T-helper 22 cell (primary cell): ENCODE data around the gene FOXL1.

ENCODE experiments used
- DNase-seq: peaks from one replicate; pipeline ENCODE4 v3.0.0-alpha.2; 2020; ENCODE audit warnings: low read depth

FOXL1 gene

DNA sequence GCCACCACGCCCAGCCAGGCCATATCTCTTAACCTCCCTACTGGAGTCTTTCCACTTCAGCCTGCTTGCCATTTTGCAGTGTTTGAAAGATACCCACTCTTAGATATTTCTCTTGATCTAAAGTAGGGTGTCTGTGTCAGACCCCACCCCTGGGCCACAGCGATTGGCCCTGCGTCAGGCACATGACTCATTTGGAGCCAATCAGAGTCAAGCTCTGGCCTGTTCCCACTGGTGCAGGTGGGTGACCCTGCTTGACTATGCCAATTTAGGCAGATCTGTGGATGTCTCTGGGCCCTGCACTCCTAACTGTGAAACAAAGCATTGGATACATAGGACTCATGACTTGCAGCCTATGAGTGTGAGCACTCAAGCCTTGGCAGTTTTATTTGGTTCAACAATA is 27.6 kb downstream of the FOXL1 start:
- DNase-seq: no peak

DNA sequence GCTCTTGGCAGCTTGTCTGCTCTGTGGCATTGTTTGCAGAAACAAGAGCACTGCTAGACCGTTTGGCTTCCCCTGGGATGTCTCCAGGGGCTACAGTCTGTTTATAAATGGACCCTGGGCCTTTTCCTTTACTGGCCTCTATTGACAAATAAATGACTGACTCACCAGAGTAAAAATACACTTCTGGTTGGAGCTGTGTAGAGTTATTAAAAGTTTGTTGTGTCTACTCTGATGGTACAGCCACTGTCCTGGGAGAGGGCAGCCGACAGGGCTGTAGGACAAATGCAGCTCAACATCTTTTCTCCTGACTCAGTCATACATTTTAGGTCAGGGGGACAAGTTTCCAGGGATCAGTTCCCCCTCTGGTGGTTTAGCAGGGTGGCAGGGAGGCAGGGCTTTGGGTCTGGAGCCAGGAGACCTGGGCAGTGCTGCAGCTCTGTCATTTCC is 30.0 kb downstream of the FOXL1 start:
- DNase-seq: no peak

DNA sequence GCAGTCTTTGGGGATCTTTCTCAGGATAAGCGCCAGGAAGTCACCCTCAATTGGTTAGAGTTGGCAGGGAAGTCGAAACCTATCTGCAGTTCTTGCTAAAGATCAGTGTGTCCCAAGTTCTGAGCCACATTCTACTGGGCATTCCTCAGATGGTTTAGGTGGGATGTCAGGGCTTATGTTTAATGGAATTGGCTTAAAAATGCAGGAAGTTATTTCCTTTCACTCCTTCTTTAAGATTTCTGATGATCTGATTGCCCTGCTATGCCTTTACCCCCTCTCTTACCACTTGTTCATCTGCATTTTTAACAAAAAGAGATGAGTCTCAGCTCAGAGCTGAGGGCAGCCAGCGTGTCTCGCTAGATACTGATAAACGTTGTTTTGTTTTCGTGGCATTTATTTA is 30.8 kb downstream of the FOXL1 start:
- DNase-seq: no peak

DNA sequence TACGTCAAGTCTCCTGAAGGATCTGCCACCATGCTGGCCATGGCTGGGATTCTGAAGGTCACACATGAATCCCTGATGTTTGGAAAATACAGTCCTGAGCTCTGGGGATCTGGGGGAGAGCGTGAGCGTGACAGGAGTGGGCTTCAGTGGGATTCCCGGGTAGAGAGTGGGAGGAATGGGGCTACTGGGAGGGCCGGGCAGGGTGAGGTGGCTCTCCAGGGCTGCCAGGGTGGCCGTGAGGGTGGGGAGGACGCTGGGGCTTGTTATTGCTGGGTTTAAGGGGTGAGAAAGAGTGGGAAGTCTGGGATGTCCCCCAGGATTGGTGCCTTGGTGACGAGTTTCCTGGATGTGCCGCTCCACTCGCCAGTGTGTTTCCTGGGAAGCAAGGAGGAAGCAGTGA is 31.3 kb downstream of the FOXL1 start:
- DNase-seq: no peak

DNA sequence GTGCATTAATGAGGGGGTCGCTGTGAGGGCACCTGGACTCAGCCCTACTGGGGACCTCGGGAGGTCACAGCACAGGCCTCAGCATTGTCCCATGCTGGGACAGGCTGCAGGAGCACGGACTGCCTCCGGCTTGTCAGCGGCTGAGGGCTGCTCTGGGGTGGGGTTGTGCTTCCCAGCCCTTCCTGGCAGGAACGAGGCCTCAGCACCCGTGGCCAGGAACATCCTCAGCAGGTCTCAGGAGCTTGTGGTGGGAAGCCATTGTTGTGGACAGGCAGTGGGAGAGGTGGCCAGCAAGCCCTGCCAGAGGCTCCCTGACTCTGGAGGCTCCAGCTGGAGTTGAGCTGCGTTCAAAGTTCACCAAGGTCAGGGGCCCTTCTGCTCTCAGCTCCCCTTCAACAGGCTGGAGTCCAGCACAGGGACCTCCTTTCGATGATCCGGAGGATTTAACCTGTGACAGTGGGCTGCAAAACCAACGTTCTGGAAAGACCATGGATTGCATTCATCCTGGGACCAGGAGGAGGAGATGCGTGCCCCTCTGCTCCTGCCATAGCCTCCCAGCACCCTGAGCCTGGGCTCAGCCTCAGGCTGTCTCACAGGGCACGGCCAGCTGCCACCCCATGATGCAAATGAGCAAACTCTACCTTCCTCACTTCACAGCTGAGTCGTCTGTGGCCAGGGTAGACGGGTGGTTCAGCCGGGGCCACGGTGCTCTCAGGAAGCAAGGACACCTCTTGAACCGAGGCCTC is 32.6 kb downstream of the FOXL1 start:
- no peak for DNase-seq

DNA sequence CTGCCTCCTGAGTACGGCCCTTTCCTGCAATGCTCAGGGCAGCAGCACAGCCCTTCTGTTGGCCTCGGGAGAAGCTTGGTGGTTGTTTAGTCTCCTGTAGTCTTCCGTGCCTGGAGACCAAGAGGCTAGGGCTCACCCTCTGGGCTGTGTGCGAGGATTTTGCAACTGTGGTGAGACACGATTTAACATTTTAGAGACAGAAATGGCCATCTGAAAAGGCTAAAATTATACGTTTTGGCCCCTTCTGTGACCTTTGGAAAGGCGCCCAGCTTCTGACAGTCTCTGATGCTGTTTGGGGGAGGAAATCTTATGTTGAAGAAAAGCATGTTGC is 33.1 kb downstream of the FOXL1 start:
- no peak for DNase-seq

DNA sequence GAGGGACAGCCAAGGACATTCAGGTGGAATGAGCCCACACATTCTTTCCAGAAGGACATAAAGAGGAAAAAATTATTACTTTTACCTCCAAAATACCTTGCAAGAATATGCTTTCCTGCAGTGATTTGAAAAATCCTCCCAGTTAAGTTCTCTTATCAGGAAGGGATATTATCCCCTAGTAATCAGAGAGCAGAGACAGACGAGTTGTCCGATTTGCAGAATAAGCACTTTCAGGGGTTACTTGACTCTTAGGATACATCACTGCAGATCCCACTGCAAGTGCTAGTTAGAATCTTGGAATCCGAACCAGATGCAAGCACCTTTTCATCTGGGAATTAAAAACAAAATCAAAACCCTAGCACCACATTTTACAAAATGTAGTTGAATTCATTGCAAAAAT is 33.6 kb downstream of the FOXL1 start:
- no peak for DNase-seq

DNA sequence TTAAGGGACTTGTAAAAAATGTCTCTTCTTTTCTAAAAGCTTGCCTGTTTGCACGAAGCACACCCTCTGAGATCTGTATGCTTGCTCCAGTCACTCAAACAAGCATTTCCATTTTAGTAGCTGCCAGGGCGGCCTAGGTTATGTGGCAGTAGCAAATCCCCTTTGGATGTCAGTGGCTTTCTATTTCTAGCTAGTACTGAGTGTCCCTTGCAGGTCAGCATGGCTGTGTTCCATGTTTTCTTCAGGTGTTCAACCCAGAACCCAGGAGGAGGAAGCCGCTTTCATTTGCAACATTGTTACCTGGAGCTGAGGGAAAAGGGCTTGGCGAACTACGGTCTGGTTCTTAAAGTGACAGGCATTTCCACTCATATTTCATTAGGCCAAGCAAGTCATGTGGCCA is 36.4 kb downstream of the FOXL1 start:
- no peak for DNase-seq

DNA sequence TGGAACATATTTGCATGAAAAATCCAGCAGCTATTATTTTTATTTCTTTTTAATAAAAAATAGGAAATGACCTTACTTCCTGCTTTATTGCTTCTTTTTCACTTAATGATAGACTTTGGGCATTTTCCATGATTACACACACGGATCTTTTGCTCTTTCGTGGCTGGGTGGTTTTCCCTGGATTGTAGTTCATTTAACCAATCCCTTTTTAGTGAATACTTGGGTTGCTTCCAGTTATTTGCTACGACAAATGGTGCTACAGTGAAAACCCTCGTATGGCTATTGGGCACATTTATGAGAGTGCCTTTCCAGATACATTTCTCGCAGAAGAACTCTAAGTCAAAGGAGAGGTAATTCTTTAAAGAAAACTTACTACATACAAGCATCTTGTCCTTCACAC is 38.6 kb downstream of the FOXL1 start:
- DNase-seq: no peak

DNA sequence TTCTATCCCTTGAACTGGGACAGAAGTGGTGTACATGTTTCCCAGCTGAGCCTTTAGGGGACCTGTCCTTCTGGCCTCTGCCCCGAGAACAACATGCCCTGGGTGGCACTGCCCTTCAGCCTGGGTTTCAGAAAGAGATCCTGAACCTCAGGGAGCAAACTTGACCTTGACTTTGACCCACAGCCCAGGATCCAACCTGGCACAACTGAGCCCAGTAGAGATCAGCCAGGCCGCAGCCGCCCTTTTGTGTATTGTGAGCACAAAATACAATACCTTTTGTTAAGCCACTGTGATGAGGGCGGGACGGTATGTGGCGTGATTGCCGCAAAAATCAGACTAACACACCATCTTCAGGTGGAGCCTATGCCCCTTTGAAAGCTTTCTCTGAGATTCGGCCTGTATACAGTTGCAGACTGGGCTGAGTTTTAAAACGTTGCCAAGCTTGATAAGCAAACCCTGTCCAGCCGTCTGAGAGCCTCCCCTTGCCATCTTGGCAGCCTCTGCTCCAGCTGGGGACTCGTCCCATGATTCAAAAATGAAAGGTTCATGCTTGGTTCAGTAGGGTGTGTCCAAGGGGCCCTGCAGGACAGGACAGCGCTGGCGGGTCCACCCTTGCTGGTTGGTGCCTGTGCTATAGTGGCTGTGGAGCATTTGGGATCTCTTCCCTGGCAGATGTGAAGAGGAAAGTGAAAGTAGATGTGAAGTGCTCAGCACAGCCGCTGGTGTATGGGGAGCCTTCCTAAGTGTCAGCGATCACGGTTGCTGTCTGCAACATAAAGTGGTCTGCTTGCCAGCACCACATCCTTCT is 40.3 kb downstream of the FOXL1 start:
- DNase-seq: no peak

DNA sequence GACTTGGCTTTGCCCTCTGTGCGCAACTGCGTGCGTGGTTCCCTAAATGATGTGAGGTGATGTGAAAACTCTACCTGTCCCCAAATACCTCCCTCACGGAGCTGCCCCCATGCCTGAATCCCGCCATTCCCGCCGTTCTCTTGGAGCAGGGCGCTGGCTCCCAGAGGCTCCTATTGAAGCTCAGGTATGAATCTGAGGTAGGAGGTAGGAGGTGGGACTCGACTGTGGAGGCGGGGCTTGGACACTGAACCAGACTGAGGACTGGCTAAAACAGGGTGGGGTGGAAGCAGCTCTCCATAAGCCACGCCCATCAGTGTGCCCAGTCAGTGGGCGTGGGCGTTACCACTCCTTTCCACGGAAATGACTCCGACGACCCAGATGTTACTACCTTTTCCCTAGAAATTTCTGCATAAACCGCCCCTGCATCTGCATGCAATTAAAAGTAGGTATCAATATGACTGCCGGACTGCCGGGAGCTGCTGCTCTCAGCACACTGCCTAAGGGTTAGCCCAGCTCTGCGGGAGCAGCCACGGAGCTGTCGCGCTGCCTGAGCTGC is 41.0 kb downstream of the FOXL1 start:
- no peak for DNase-seq

DNA sequence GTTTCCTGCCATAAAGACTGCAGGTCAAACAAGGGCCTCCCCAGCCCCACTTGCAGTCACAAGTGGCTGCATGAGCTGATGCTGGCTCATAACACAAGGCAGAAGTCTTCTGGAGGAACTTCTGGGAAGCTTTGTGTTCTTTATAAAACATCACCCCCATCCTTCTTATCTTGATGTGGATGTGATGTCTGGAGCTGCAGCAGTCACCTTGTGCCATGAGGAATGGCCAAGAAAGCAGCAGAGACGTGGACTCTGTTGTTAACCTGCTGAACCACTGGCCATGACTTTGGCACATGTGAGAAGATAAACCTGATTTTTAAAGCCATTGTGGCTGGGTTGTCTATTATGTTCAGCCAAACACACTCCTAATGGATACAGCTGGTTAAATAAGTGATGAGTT is 41.8 kb downstream of the FOXL1 start:
- no peak for DNase-seq

DNA sequence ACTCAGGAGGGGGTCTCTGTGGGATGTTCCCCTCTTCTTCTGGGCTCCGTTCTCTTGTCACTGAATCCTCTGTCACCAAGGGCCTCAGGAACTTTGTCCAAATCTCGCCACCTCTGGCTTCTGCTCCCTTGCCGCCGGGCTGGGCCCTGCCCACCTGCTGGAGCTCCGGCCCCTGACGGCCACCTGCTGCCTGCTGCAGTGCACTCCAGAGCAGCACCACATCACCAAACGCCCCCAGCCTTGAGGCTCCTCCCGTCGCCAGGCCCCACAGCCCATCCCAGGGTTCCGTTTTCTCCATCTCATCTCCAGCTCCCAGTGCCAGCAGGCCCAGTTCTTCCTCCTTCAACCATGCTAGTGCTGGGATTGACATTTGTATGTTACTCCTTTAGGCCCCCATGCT is 43.6 kb downstream of the FOXL1 start:
- DNase-seq: no peak

DNA sequence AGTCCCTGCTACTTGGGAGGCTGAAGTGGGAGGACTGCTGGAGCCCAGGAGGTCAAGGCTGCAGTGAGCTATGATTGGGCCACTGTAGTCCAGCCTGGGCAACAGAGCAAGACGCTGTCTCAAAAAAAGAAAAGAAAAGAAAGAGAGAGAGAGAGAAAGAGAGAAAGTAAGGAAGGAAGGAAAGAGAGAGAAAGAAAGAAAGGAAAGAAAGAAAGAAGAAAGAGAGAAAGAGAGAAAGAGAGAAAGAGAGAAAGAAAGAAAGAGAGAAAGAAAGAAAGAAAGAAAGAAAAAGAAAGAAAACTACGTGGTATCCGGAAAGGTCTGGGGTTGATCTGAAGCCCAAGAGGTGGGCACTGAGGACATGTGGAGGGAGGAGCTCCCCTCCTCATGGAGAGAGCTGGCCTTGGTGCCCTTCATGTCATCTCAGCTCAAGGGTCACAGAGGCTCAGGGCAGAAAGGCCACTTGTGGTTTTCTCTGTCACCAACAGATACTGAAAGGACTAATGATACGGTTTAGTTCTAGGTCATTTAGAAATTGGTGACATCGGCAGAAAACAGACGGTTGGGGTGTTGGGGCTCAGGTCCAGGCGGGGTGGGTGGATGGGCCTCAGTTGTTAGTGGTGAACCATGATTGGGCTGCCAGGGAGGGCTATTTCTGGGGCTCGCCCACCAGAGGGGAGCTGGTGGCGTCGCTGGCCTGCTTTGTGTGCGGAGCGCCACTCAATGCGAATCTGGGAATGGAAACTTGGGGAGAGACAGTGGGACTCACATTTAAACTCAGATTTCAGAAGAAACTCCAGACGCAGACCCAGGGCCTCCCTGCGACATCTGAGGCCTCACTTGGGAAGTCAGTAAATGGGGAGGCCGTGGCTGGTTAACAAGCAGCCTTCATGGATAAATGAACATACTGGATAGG is 44.6 kb downstream of the FOXL1 start:
- DNase-seq: no peak

DNA sequence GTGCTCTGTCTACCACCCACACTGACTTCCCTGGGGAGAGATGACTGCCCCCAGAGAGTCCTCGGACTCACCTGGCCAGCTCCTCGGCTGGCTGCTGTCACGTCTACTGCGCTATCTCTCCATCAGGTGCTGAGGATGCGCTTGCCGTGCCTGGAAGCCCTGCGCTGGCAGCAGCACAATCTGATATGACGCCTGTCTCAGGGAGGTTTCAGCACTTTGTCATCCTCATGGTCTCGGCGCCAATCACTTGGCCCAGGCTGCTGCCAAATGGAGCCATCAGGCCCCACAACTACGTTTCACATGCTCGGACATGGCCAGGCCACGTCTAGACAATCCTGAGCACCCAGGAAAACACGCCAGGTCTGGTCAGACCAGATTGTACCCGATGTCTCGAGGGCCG is 46.7 kb downstream of the FOXL1 start:
- no peak for DNase-seq

DNA sequence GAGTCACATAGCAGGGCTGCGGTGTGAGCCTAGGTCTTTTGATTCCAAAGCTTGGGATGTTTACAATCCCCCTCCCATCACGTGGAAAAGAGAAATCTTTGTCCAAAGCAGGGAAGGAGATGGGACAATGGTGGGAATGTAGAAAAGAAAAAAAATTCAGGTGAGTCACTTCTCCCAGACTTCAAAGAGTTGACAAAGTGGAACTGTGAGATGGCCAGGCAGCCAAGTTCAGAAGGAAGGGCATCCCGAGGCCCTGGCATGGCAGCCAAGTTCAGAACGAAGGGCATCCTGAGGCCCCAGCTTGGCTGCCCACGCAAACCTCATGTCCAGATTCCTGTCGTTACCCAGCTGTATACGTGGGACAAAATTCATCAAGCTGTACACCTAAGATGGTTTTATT is 47.5 kb downstream of the FOXL1 start:
- no peak for DNase-seq

DNA sequence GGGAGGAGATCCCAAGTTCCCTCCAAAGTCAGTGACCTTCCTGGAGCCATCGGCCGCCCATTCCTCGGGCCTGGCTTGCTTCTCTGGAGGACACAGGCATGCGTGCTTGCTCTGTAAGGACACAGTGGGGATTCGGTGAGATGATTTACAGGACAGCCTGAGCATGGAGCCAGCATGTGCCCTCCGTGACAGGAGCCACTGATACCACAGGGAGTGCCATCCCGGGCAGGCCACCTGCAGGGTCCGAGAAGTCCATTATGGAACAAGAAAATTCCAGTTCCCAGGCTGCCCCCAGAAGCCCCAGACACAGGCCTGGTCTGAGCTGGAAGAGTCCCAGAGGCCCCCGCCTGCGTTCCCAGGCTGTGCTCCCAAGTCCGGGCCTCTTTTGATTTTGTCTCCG is 47.9 kb downstream of the FOXL1 start:
- DNase-seq: no peak

DNA sequence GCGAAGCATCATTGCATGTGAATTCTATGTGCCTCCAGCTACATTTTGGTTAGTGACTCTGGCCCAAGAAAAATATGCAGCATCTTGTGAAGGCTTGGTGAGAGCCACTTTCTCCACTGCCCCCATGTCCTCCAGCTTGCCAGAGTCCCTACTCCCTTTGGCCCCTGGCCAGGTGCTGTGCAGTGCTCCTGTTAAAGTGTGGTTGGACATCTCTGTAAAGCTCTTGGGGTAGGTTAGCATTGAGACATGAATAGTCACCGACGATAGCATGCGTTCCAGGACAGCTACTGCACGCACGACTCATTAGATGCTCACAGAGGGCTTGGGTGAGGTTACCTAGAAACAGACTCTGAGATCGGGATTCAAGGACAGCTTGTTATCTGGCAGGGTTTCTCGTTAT is 48.6 kb downstream of the FOXL1 start:
- DNase-seq: no peak

DNA sequence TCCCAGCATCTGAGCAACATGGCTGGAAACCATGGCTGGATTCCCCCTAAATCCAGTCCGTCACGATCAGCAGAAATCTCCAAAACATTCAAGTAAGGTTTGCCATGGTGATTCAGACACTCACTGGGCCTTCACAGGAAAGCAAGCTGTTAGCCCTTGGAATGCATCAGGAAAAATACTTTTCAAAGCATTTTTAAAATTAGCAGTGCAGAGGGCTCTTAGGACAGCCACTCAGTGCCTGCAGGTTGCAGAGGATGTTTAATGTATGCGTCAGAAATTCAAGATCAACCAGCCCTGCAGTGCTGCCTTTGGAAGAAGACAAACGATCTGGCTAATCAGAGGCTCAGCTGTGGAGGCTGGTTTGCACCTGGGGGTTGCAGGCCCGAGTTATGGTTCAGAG is 50.3 kb downstream of the FOXL1 start:
- DNase-seq: no peak

DNA sequence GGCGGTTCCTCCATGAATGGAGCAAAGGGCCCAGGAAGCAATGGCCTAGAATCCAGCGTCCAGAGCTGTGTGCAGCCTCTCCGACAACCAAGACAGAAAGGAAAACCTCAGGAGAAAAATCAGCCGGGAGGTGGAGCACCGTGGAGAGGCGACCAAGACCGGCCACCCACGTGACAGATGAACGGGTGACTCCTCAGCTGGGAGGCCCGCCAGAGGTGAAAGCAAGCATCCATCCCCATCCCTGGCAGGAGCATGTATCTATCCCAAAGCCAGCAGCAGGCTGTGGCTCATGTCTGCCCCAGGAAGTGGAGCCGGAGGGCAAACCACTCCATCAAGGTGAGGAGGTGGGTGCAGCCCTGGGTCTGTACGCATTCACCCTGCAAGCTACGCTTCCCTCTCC is 52.1 kb downstream of the FOXL1 start:
- no peak for DNase-seq

DNA sequence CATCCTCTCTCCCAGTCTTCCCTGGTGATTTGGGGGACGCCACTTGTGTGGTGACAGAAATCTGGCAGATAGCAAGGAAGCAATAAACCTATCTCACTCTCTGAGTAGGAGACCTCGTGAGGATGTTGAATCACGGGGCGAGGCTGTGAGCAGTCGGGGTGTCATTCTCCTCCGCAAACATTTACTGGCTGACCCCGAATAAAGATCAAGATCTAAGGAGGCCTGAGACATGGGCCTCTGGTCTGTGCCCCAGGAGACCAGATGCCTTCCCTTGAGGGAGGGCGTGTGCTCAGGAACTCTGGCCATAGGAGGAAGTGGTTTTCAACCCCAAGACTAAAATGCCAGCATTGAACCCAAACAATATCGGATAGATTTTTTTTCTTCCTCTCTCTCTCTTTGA is 53.1 kb downstream of the FOXL1 start:
- DNase-seq: no peak
